Measurements from ENCODE around the gene CYB5A. TPM values are rescaled to one million over a fixed set of nuclear protein-coding genes. Genes with fewer than 3 reads are reported as not detected.

The CYB5A gene
- total and polyA plus RNA-seq, 2 donors from 2014 or later, result 243 to 1,143 TPM

DNA sequence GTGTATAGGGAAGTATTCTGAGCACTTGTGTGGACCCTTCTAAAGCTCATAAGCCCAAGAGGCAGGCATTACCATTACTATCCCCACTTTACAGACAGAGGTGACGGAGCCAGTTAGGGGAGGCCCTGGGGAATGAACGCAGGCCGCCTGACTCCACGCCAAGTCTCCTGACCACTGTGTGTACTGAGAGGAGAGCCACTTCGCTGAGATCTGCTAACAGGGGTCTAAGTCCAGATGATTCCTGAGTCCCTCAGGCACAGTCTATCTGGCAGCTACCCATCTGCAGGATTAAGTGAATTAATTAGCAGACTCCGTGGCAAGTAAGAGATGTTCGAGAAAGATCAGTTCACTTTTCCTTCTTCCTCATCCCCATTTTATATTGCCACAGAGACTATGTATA, 13.7 kb downstream of the CYB5A start:
- TF ChIP-seq, protein P1, sequence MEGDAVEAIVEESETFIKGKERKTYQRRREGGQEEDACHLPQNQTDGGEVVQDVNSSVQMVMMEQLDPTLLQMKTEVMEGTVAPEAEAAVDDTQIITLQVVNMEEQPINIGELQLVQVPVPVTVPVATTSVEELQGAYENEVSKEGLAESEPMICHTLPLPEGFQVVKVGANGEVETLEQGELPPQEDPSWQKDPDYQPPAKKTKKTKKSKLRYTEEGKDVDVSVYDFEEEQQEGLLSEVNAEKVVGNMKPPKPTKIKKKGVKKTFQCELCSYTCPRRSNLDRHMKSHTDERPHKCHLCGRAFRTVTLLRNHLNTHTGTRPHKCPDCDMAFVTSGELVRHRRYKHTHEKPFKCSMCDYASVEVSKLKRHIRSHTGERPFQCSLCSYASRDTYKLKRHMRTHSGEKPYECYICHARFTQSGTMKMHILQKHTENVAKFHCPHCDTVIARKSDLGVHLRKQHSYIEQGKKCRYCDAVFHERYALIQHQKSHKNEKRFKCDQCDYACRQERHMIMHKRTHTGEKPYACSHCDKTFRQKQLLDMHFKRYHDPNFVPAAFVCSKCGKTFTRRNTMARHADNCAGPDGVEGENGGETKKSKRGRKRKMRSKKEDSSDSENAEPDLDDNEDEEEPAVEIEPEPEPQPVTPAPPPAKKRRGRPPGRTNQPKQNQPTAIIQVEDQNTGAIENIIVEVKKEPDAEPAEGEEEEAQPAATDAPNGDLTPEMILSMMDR (IDR thresholded peaks at IDR 0.05; ENCODE audit: borderline replicate concordance, extremely low read depth, insufficient read depth), result no peak
- H3K9me3 ChIP-seq (ENCODE audit: control insufficient read depth in 2 of 3, insufficient read depth in 1 of 3, low read length in 3 of 3), result no peaks in the 10 kb centered on the region
- no peak for DNase-seq
- no peak overlapping the region for H3K4me3 ChIP-seq (ENCODE audit: low read length in 3 of 3)
- peaks cover 1 to 65% (median 59%) of the 10 kb centered on the region in 3 donors for H3K4me1 ChIP-seq (ENCODE audit: control insufficient read depth in 2 of 3, insufficient read depth in 2 of 3, low read depth in 1 of 3, low read length in 3 of 3)
- H3K9ac ChIP-seq (ENCODE audit: low read length in 3 of 3), result peak overlapping the region in 1 of 3 donors; percentile 52
- peaks cover 0 to 16% (median 6%) of the 10 kb centered on the region in 3 donors for H3K36me3 ChIP-seq (ENCODE audit: control insufficient read depth in 2 of 3, insufficient read depth in 3 of 3, low read length in 3 of 3)
- peak overlapping the region; percentile 87 to 88 for H3K27ac ChIP-seq (ENCODE audit: low read depth in 2 of 2, low read length in 2 of 2)
- H3K27me3 ChIP-seq (ENCODE audit: control insufficient read depth, insufficient read depth, low read length), result no peaks in the 10 kb centered on the region
- intact Hi-C loops (cut with DNase I), result no loop called here
- FAIRE-seq, result no peak

DNA sequence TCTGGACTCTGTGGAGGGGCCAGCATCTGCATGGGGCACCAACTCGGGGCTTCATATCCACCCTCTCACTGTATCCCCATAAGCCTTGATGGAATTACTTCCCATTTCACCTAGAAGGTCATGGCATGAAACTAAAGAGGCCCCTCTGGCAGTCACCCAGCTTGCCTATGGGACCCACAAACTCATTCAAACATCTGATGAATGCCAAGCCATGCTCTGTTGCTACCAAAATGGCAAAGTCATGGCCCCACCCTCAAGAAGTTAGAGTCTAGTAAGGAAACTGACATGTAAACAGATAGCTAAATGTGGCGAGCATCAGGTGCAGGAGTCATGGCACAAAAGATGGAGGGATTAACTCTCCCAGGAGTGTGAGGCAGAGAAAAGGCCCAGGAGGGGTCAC, 14.5 kb downstream of the CYB5A start:
- Histone ChIP-seq H3K9me3 (ENCODE audit: control insufficient read depth in 2 of 3, insufficient read depth in 1 of 3, low read length in 3 of 3) (no peaks in the 10 kb centered on the region), H3K4me1 (ENCODE audit: control insufficient read depth in 2 of 3, insufficient read depth in 2 of 3, low read depth in 1 of 3, low read length in 3 of 3) (peaks cover 3 to 64% (median 54%) of the 10 kb centered on the region in 3 donors), H3K9ac (ENCODE audit: low read length in 3 of 3) (peak overlapping the region in 1 of 3 donors; percentile 52), H3K4me3 (ENCODE audit: low read length in 3 of 3) (no peak overlapping the region), H3K27ac (ENCODE audit: low read depth in 2 of 2, low read length in 2 of 2) (peak overlapping the region; percentile 87 to 88), H3K36me3 (ENCODE audit: control insufficient read depth in 2 of 3, insufficient read depth in 3 of 3, low read length in 3 of 3) (peaks cover 0 to 16% (median 6%) of the 10 kb centered on the region in 3 donors), H3K27me3 (ENCODE audit: control insufficient read depth, insufficient read depth, low read length) (no peaks in the 10 kb centered on the region)
- TF ChIP-seq, protein P1 (IDR thresholded peaks at IDR 0.05; ENCODE audit: borderline replicate concordance, extremely low read depth, insufficient read depth), result no peak
- intact Hi-C loops (cut with DNase I), result no loop called here
- DNase-seq, result no peak
- no peak for FAIRE-seq

DNA sequence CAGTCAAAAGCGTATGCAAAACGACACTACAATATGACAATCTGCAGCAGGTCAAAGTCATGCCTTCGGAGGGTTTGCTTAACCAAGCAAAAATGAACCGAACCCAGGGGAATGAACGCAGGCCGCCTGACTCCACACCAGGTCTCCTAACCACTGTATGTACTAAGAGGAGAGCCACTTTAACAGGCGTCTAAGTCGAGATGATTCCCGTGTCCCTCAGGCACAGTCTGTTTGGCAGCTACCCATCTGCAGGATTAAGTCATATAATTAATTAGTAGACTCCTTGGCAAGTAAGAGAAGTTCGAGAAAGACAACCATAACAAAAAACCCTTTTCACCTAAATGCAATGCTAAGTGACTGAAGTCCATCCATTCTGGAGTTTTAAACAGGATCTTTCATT, 15.2 kb downstream of the CYB5A start:
- intact Hi-C loops (cut with DNase I), result no loop called here
- Histone ChIP-seq H3K4me1 (ENCODE audit: control insufficient read depth in 2 of 3, insufficient read depth in 2 of 3, low read depth in 1 of 3, low read length in 3 of 3) (peaks cover 3 to 57% (median 50%) of the 10 kb centered on the region in 3 donors), H3K36me3 (ENCODE audit: control insufficient read depth in 2 of 3, insufficient read depth in 3 of 3, low read length in 3 of 3) (peaks cover 0 to 11% (median 6%) of the 10 kb centered on the region in 3 donors), H3K4me3 (ENCODE audit: low read length in 3 of 3) (no peak overlapping the region), H3K27me3 (ENCODE audit: control insufficient read depth, insufficient read depth, low read length) (no peaks in the 10 kb centered on the region), H3K9ac (ENCODE audit: low read length in 3 of 3) (no peak overlapping the region), H3K9me3 (ENCODE audit: control insufficient read depth in 2 of 3, insufficient read depth in 1 of 3, low read length in 3 of 3) (no peaks in the 10 kb centered on the region), H3K27ac (ENCODE audit: low read depth in 2 of 2, low read length in 2 of 2) (peak overlapping the region; percentile 87 to 88)
- no peak for DNase-seq
- no peak for FAIRE-seq
- TF ChIP-seq, protein P1 (IDR thresholded peaks at IDR 0.05; ENCODE audit: borderline replicate concordance, extremely low read depth, insufficient read depth), result no peak

DNA sequence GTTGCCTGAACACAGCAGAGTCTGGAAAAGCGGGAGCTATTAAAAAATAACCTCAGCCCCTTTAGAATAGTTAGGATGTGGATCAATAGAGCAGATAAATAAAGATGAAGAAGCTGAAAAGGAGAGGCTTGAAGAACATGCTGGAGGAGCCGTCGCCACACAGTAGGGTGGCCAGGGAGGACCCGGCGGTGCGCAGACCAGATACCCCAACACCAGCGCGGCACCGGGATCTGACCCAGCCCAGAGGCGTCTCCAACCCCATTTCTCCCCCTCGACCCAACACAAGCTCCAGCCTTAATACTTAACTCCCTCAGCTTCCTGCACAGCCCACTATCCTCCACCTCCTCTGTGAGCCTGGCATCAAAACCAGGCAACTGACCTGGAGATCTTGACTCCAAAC, 16.0 kb downstream of the CYB5A start:
- H3K27ac ChIP-seq (ENCODE audit: low read depth in 2 of 2, low read length in 2 of 2), result peak overlapping the region in 1 of 2 donors; percentile 33
- peaks cover 3 to 55% (median 47%) of the 10 kb centered on the region in 3 donors for H3K4me1 ChIP-seq (ENCODE audit: control insufficient read depth in 2 of 3, insufficient read depth in 2 of 3, low read depth in 1 of 3, low read length in 3 of 3)
- no peak for FAIRE-seq
- H3K9me3 ChIP-seq (ENCODE audit: control insufficient read depth in 2 of 3, insufficient read depth in 1 of 3, low read length in 3 of 3), result no peaks in the 10 kb centered on the region
- intact Hi-C loops (cut with DNase I), result no loop called here
- no peaks in the 10 kb centered on the region for H3K27me3 ChIP-seq (ENCODE audit: control insufficient read depth, insufficient read depth, low read length)
- TF ChIP-seq, protein P1 (IDR thresholded peaks at IDR 0.05; ENCODE audit: borderline replicate concordance, extremely low read depth, insufficient read depth), result no peak
- DNase-seq, result no peak
- no peak overlapping the region for H3K4me3 ChIP-seq (ENCODE audit: low read length in 3 of 3)
- no peak overlapping the region for H3K9ac ChIP-seq (ENCODE audit: low read length in 3 of 3)
- peaks cover 0 to 11% (median 6%) of the 10 kb centered on the region in 3 donors for H3K36me3 ChIP-seq (ENCODE audit: control insufficient read depth in 2 of 3, insufficient read depth in 3 of 3, low read length in 3 of 3)

Data from kidney (tissue), 14 donors.